Parathyroid adenoma (tissue), 2 donors: ENCODE measurements around the gene DYNLT2B.
"Not testable (repeated sequence)": the region's sequence is repeated elsewhere in the genome, so short reads cannot be mapped to it uniquely, and the experiment has no call there.

Experiments used
- H2AFZ ChIP-seq: fragments of 300-600 bp; sonication (generic); one replicate; pipeline ENCODE4 v1.7.0; 2017; ENCODE audit warnings: antibody characterized with exemption, mild to moderate bottlenecking
- H3K27ac ChIP-seq: fragments of 300-600 bp; sonication (generic); one replicate; pipeline ENCODE4 v1.7.0; 2017
- H3K27me3 ChIP-seq: fragments of 300-600 bp; sonication (generic); one replicate; pipeline ENCODE4 v1.7.0; 2017; ENCODE audit warnings: low read length; ENCODE audit not compliant: control insufficient read depth, insufficient read depth
- H3K36me3 ChIP-seq: fragments of 300-600 bp; sonication (generic); one replicate; pipeline ENCODE4 v1.7.0; 2017; ENCODE audit warnings: low read length; ENCODE audit not compliant: control insufficient read depth, insufficient read depth
- H3K4me1 ChIP-seq: fragments of 300-600 bp; sonication (generic); one replicate; pipeline ENCODE4 v1.7.0; 2017; ENCODE audit warnings: control low read depth
- H3K4me2 ChIP-seq: fragments of 300-600 bp; sonication (generic); one replicate; pipeline ENCODE4 v1.7.0; 2017; ENCODE audit warnings: low read length
- H3K4me3 ChIP-seq: fragments of 300-600 bp; sonication (generic); one replicate; pipeline ENCODE4 v1.7.0; 2017; ENCODE audit warnings: low read depth, low read length
- H3K79me2 ChIP-seq: fragments of 300-600 bp; sonication (generic); one replicate; pipeline ENCODE4 v1.7.0; 2017; ENCODE audit warnings: control low read depth
- H3K9ac ChIP-seq: fragments of 300-600 bp; sonication (generic); one replicate; pipeline ENCODE4 v1.7.0; 2017; ENCODE audit warnings: mild to moderate bottlenecking
- H3K9me3 ChIP-seq: fragments of 300-600 bp; sonication (generic); one replicate; pipeline ENCODE4 v1.7.0; 2017; ENCODE audit warnings: low read length; ENCODE audit not compliant: control insufficient read depth
- TF ChIP-seq, protein P1 (sequence below): fragments of 300-600 bp; sonication (generic); IDR thresholded peaks from one replicate; pipeline ENCODE4 v1.7.0; 2017; ENCODE audit warnings: antibody characterized with exemption, mild to moderate bottlenecking
- donor health status: primary hyperparathyroidism.

The DYNLT2B gene

DNA sequence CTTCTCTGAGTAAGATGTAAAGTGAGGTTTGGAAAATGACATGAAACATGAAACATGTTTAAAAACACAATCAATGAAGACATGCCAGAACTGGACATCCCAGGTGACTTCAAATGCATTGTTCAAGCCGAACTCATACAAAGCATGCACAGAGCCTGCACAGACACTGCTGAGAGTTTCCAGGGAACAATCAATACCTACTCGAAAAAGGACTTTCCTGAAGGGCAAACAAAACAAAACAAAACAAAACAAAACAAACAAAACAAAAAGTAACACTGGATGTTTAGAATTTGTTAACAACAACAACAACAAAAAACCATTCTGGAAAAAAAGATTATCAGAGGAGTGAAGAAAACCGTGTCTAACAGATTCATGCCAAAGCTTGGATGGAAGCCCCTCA lies 30.7 kb upstream of the DYNLT2B start:
- TF ChIP-seq, protein P1, sequence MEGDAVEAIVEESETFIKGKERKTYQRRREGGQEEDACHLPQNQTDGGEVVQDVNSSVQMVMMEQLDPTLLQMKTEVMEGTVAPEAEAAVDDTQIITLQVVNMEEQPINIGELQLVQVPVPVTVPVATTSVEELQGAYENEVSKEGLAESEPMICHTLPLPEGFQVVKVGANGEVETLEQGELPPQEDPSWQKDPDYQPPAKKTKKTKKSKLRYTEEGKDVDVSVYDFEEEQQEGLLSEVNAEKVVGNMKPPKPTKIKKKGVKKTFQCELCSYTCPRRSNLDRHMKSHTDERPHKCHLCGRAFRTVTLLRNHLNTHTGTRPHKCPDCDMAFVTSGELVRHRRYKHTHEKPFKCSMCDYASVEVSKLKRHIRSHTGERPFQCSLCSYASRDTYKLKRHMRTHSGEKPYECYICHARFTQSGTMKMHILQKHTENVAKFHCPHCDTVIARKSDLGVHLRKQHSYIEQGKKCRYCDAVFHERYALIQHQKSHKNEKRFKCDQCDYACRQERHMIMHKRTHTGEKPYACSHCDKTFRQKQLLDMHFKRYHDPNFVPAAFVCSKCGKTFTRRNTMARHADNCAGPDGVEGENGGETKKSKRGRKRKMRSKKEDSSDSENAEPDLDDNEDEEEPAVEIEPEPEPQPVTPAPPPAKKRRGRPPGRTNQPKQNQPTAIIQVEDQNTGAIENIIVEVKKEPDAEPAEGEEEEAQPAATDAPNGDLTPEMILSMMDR: no peak
- Histone ChIP-seq H3K4me2 (no peak overlapping the region), H3K9me3 (no peaks in the 10 kb centered on the region), H3K4me1 (no peaks in the 10 kb centered on the region), H2AFZ (no peak overlapping the region), H3K36me3 (no peaks in the 10 kb centered on the region), H3K4me3 (no peak overlapping the region), H3K27ac (no peak overlapping the region), H3K27me3 (no peaks in the 10 kb centered on the region), H3K9ac (no peak overlapping the region), H3K79me2 (no peaks in the 10 kb centered on the region)

DNA sequence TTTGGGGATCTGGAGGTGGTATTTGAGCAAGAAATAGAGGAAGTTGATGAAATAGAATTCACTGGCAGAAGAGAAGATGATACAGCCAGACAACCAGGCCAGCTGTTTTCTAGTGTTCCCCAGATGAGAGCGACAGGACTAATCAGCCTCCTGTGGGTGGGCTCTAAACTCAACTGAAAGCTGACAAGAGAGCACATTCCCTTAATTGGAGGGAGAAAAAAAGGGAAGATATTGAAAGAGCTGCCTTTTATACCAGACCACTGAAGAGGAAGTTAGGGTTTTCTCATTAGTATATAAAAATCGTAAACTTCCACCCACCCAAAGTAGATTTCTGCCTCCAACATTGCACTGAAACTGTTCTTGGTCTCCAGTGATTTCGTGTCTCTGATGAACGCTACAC lies 26.6 kb upstream of the DYNLT2B start:
- TF ChIP-seq, protein P1: no peak
- H3K27me3 ChIP-seq: no peaks in the 10 kb centered on the region
- H2AFZ ChIP-seq: no peak overlapping the region
- H3K36me3 ChIP-seq: no peaks in the 10 kb centered on the region
- no peak overlapping the region for H3K27ac ChIP-seq
- H3K4me2 ChIP-seq: no peak overlapping the region
- H3K9ac ChIP-seq: no peak overlapping the region
- H3K79me2 ChIP-seq: no peaks in the 10 kb centered on the region
- H3K4me3 ChIP-seq: no peak overlapping the region
- no peaks in the 10 kb centered on the region for H3K4me1 ChIP-seq
- H3K9me3 ChIP-seq: no peaks in the 10 kb centered on the region

- not testable (repeated sequence) for H3K4me3 ChIP-seq, H3K4me1 ChIP-seq, H3K4me2 ChIP-seq, H3K9ac ChIP-seq, H3K79me2 ChIP-seq, H3K27me3 ChIP-seq, H3K27ac ChIP-seq, H3K36me3 ChIP-seq, H2AFZ ChIP-seq, H3K9me3 ChIP-seq
Measured at GRCh38 chr3:196343917-196344316, 25.9 kb upstream of the DYNLT2B start.

DNA sequence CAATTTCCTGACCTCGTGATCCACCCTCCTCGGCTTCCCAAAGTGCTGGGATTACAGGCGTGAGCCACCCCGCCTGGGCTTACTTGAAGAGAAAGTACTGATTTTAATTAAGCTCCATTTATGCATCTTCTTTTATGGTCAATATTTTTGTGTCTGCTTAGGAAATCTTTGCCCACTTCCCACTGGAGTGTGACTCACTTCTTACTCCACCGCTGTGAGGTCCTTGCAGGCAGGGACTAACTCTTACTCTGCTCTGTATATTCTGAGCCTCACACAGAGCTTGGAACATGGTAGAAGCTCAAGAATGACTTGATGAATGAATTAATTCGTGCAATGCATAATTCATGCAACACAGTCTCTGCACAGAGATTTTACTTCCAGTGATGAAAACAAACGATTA lies 23.1 kb upstream of the DYNLT2B start:
- Histone ChIP-seq H3K36me3 (no peaks in the 10 kb centered on the region), H3K27ac (no peak overlapping the region)
- TF ChIP-seq, protein P1: no peak

GRCh38 chr3:196340466-196340865 lies 22.4 kb upstream of the DYNLT2B start:
- H3K4me1 ChIP-seq: no peaks in the 10 kb centered on the region
- no peaks in the 10 kb centered on the region for H3K27me3 ChIP-seq
- no peak overlapping the region for H3K9ac ChIP-seq
- TF ChIP-seq, protein P1: no peak
- H3K79me2 ChIP-seq: no peaks in the 10 kb centered on the region
- no peaks in the 10 kb centered on the region for H3K36me3 ChIP-seq
- H3K9me3 ChIP-seq: no peaks in the 10 kb centered on the region
- H3K4me3 ChIP-seq: no peak overlapping the region
- no peak overlapping the region for H3K4me2 ChIP-seq
- H2AFZ ChIP-seq: no peak overlapping the region
- no peak overlapping the region for H3K27ac ChIP-seq

More for the DNA sequence above, 23.1 kb upstream of the DYNLT2B start:
- no peaks in the 10 kb centered on the region for H3K79me2 ChIP-seq
- H3K9ac ChIP-seq: no peak overlapping the region
- H3K9me3 ChIP-seq: no peaks in the 10 kb centered on the region
- no peak overlapping the region for H3K4me3 ChIP-seq
- H3K4me1 ChIP-seq: no peaks in the 10 kb centered on the region
- no peak overlapping the region for H2AFZ ChIP-seq
- H3K27me3 ChIP-seq: no peaks in the 10 kb centered on the region
- H3K4me2 ChIP-seq: no peak overlapping the region
